Activated CD4-positive, alpha-beta T cell treated with anti-CD3 and anti-CD28 coated beads for 1 hour (primary cell): ENCODE measurements around the gene KCTD2.
"Not testable (repeated sequence)": the region's sequence is repeated elsewhere in the genome, so short reads cannot be mapped to it uniquely, and the experiment has no call there.

Experiments used
- DNase-seq: peaks from one replicate; pipeline ENCODE4 v3.0.0-alpha.2; 2020

The KCTD2 gene

GRCh38 chr17:75020331-75021110, 26.5 kb upstream of the KCTD2 start:
- DNase-seq = no peak

DNA sequence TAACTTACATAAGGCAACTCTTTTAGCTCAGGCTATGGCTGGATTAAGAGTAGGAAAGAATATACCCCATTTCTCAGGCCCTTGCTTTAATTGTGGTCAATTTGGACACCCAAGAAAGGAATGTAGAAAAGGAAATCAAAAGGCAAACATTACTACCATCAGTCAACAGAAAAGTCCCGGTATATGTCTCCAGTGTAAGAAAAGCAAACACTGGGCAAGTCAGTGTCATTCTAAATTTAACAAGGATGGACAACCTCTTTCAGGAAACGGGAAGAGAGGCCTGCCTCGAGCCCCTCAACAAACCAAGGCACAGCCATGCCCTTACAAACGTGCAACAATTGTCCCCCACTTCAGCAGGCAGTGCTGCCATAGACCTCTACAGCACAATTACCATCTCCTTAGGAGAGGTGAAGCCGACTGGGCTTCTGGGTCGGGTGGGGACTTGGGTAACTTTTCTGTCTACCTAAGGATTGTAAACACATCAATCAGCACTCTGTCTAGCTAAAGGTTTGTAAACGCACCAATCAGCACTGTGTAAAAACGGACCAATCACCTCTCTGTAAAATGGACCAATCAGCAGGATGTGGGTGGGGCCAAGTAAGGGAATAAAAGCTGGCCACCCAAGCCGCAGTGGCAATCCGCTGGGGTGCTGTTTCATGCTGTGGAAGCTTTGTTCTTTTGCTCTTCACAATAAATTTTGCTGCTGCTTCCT, 22.2 kb upstream of the KCTD2 start:
- DNase-seq = no peak

GRCh38 chr17:75025398-75025734, 21.7 kb upstream of the KCTD2 start:
- DNase-seq = not testable (repeated sequence)

DNA sequence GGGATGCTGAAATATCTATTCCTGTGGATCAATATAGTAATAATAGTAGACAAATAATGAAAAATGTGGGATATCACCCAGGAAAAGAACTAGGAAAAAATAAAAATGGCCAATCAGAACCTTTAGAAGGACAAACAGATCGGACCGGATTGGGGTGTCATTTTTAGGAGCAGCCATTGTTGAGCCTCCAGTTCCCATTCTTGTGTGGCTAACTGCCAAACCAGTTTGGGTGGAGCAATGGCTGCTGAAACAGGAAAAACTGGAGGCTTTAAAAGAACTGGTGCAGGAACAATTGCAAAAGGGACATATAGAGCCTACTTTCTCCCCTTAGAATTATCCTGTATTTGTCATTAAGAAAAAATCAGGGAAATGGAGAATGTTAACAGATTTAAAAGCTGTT, 20.4 kb upstream of the KCTD2 start:
- not testable (repeated sequence) for DNase-seq

DNA sequence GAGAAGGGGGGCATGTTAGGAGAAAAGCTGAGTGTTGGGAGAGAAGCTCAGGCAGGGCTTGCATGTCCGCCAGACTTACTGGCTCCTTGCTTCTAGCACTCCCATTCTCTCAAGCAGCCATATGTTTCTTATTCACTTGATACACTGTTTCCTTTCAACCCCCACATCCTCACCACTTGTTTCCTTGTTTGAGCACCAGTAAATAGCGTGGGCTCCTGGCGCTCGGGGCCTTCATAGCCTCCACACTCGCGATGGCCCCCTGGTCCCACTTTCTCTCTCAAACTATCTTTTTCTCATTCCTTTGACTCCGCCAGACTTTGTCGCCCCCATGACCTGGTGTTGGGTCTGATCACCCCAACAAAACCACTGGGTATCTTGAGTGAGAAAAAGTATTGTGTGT, 16.9 kb upstream of the KCTD2 start:
- DNase-seq = no peak

DNA sequence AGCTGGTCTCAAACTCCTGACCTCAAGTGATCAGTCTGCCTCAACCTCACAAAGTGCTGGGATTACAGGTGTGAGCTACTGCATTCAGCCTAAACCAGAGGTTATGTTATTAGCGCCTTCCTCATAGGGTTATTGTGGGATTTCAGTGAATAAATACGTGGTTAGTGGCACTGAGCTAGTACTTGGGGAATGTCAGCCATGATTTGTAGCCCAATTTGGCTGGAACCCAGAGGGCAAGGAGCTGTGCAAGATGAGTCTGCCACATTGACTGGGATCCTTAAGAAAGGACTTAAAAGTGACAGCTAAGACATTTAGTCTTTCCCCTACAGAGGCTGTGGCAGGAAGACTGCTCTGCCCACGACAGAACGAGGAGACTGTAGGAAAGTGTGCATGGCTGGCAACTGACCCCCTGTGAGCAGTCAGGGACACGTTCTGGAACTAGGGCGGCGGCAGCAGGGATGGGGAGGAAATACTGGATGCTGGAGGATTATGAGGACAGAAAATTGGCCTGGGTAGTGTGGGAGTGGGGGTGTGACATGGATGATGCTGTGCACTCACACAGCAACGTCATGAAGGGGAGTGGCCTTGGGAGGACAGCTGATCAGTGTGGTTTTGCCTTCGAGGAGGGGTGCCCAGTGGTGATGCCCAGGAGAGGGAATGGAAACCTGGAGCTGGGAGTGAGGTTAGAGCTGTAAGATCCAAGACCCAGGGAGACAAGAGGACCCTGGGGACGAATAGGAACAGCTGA, 14.9 kb upstream of the KCTD2 start:
- peak; percentile 37 for DNase-seq

GRCh38 chr17:75032720-75033280, 14.2 kb upstream of the KCTD2 start:
- no peak for DNase-seq

DNA sequence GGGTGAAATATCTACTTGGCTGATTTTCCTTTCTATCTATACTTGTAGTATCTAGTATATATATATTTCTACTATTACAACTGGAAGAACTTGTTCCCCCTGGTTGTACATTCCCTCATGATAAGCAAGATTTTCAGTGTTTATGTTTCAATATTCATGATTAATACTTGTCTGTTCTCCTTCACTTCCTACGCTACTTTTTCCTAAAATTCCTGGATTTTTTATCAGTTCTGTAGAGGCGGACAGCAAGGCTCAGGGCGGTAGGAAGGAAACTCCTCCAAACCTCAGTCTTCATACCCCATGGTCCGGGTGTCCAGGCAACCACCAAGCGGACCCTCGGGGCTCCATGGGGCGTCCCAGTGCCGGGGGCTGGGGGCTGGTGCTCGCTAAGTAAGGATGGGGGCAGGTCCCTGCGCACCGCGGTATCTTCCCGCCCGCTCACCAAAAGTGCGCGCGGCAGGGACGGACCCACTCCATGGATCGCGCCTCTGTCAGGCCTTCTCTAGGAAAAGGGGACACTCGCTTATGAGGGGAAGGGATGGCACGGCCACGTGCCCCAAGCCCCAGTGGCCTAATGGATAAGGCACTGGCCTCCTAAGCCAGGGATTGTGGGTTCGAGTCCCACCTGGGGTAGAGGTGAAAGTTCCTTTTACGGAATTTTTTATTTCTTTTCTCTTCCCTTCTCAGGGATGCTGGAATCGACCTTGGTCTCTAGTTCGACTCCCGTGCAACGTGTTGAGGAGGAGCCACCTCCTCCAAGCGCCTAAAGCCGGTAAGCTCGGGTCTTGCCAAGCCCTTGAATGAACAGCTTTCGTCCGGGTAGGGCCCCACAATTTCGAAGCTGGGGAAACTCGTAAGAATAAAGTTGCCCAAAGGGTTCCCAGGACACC, 13.4 kb upstream of the KCTD2 start:
- DNase-seq = peak; percentile 77

- DNase-seq = peak; percentile 68
Measured at GRCh38 chr17:75034236-75034908, 12.7 kb upstream of the KCTD2 start.

DNA sequence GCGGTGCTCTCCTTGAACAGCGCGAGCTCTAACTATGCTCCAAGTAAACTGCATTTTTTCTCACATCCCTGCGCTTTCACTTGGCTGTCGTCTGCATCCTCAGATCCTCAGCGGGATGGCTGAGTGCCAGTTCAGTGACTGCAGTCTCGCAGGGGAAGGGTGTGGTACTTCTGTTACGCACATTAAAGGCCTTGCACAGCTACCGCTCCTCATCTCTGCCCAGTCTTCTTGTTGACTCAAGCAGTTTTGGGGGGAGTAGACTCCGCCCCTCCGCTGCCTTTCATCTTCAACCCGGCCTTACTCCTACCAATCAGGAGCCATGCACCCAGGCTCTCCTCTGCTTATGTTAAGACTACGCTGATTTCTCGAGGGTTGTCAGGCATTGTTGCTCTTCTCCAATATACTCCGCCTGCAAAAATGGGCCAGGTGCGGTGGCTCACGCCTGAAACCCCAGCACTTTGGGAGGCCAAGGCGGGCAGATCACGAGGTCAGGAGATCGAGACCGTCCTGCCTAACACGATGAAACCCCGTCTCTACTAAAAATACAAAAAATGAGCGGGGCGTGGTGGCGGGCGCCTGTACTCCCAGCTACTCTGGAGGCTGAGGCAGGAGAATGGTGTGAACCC, 10.3 kb upstream of the KCTD2 start:
- DNase-seq = peak; percentile 82

GRCh38 chr17:75039238-75039637, 7.8 kb upstream of the KCTD2 start:
- no peak for DNase-seq

GRCh38 chr17:75041656-75042280, 5.3 kb upstream of the KCTD2 start:
- no peak for DNase-seq

DNA sequence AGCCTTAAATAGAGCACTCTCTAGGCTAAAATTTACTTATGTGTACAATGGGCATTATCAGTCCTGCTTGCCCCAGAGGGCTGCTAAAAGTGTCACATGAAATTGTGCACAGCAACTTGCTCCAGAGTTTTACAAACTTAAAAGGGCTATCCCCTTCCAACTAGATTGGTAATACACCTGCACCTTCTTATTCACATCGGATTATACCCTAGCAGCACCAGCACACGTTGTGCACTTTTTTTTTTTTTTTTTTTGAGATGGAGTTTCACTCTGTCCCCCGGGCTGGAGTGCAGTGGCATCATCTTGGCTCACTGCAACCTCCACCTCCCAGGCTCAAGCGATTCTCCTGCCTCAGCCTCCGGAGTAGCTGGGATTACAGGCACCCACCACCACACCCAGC, 3.2 kb upstream of the KCTD2 start:
- DNase-seq = not testable (repeated sequence)

GRCh38 chr17:75044716-75045115, 2.3 kb upstream of the KCTD2 start:
- no peak for DNase-seq

- DNase-seq = not testable (repeated sequence)
Measured at GRCh38 chr17:75045946-75046406, 1.0 kb upstream of the KCTD2 start.

GRCh38 chr17:75047398-75048098, 523 bp downstream of the KCTD2 start:
- DNase-seq = peak; percentile 12

DNA sequence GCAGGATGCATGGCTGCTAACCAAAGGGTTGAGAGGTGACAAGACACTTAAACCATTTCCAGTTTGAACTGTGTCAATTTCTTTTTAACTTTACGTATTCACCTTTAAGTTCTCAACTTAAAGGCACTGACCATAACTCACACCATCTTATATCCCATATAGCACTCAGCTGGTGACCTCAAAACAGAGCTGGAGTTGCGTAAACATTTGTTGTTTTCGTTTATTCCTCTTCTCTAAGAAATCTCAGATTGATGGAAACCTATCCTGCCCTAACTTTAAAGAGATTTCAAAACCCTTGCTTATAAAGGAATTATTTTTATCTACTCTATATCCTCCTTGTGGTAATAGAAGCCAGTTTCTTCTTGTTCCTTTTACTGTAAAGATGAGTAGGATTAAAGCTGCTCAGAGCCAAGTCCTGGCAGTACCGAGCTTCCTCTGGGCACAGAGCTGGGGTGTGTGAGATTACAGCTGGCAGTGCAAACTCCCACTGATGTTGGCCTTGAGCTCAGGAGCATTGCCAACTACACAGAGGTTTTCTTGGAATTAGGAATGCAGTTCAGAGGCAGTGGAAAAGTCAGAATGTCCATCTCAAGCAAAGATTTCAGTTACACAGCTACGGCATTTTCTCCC, 1.3 kb downstream of the KCTD2 start:
- no peak for DNase-seq

DNA sequence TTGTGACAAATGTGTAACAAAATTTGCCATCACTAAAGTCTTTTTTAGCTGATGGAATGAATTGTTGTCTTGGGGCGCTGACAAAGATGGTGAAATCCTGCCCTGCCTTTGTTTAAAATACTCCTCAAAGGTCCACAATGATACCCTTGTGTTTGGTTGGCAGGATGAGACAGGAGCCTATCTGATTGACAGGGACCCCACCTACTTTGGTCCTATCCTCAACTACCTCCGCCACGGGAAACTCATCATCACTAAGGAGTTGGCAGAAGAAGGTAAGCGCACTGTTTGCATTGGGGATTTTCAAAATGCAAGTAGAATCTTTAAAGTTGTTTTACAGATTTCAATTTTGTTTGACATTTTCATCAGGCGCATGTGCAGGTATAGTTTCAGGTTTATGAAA, 2.0 kb downstream of the KCTD2 start:
- DNase-seq = no peak

DNA sequence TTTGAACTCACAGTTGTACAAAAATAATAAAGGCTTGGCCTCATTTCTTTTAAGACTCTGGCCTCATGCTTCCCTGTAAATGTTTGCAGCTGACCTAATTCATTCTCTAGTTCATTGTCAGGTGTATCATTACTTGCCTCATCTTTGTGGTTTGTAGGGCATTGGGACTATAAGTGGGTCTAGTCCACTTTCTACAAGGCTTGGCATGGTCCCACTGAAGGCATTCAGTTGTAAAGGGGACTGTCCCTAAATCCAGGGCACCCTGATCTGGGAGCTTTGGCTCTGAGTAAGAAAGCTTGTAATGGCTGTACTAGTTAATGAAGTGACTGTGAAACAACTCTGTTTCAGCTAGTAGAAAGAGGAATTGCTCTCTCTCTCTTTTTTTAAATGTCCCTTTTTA, 2.7 kb downstream of the KCTD2 start:
- no peak for DNase-seq

DNA sequence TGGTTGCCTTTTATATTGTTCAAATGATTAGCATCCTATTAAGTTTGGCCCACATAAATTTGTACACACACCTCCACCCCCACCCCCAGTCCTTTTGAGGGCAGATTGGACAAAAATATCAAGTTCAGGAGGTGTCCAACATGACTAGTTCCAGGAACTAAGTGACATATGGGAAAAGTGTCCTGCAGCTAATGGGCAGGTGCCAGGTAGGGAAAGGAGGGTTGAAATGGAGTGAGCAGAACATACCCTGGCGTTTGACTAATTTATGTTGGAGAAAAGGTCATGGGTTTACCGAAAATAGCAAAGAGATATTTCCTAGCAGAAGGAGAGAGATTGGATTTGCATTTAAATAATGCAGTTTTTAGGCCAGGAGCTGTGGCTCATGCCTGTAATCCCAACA, 4.9 kb downstream of the KCTD2 start:
- no peak for DNase-seq
